Neural progenitor cell (in vitro differentiated cells): ENCODE results near the gene CDKN2C.

Source experiments
- CTCF ChIP-seq: fragments of 200-600 bp; sonication (generic); IDR thresholded peaks from 2 replicates; pipeline ENCODE4 v1.5.1; 2017; ENCODE audit warnings: antibody characterized with exemption, mild to moderate bottlenecking
- EZH2 ChIP-seq: fragments of 200-600 bp; sonication (generic); IDR thresholded peaks from 2 replicates; pipeline ENCODE4 v1.6.1; 2017; ENCODE audit warnings: antibody characterized with exemption, mild to moderate bottlenecking, moderate library complexity

GRCh38 chr1:51009381-51009780 is 39.3 kb downstream of the CDKN2C start:
- TF ChIP-seq CTCF (no peak), EZH2 (no peak)
